Ascending aorta (tissue), 2 donors: Measurements from ENCODE around the gene CRKL. TPM values are rescaled to one million over a fixed set of nuclear protein-coding genes. Genes with fewer than 3 reads are reported as not detected.

Experiments
- DNase-seq, 2 donors: peaks; one replicate each; pipeline ENCODE4 v3.0.0-alpha.2; 2019; ENCODE audit warnings: low spot score in 2 of 2
- H3K27ac ChIP-seq, 2 donors: fragments of 200-600 bp; sonication (generic); one replicate each; pipeline ENCODE4 v1.5.1; 2016 to 2017; ENCODE audit warnings: mild to moderate bottlenecking in 1 of 2
- H3K27me3 ChIP-seq: fragments of 200-600 bp; sonication (generic); one replicate; pipeline ENCODE4 v1.5.1; 2017
- H3K36me3 ChIP-seq, 2 donors: fragments of 200-600 bp; sonication (generic); one replicate each; pipeline ENCODE4 v1.5.1; 2016
- H3K4me1 ChIP-seq, 2 donors: fragments of 200-600 bp; sonication (generic); one replicate each; pipeline ENCODE4 v1.5.1; 2016 to 2017; ENCODE audit warnings: mild to moderate bottlenecking in 1 of 2
- H3K4me3 ChIP-seq, 2 donors: fragments of 200-600 bp; sonication (generic); one replicate each; pipeline ENCODE4 v1.5.1; 2016 to 2017; ENCODE audit warnings: mild to moderate bottlenecking in 1 of 2
- H3K9me3 ChIP-seq, 2 donors: fragments of 200-600 bp; sonication (generic); one replicate each; pipeline ENCODE4 v1.5.1; 2016
- CTCF ChIP-seq, 3 experiments: fragments of 200-600 bp in 2 of 3; fragments of 450-650 bp in 1 of 3; sonication (generic) in 2 of 3; IDR thresholded peaks; one replicate each; pipeline ENCODE4 v1.5.1; 2016 to 2019; ENCODE audit warnings: antibody characterized with exemption in 3 of 3, mild to moderate bottlenecking in 1 of 3, moderate library complexity in 1 of 3
- intact Hi-C: fragments of 100-400 bp; cut with DNase I; formaldehyde crosslinking; loops from one replicate; pipeline ENCODE4 v1.15.1; 2023
- total RNA-seq: library from RNA; depleted of rRNA; stranded (reverse); fragments of >200 nt; gene quantifications from one replicate; pipeline ENCODE4 v1.1.0, GENCODE V29; 2016

CRKL gene
- total RNA-seq, 1 donor from 2014 or later: 21.2 TPM

GRCh38 chr22:20975541-20976290 lies 58.5 kb downstream of the CRKL start:
- Histone ChIP-seq H3K4me3 (no peak overlapping the region), H3K4me1 (peaks cover 2 to 7% of the 10 kb centered on the region in 2 donors), H3K9me3 (no peaks in the 10 kb centered on the region), H3K36me3 (no peaks in the 10 kb centered on the region), H3K27me3 (no peaks in the 10 kb centered on the region), H3K27ac (no peak overlapping the region)
- TF ChIP-seq CTCF (IDR thresholded peaks at IDR 0.05): no peak
- intact Hi-C loops: no loop called here
- DNase-seq: no peak

- no peak for DNase-seq
- intact Hi-C loops: no loop called here
- Histone ChIP-seq H3K27ac (no peak overlapping the region), H3K4me1 (peaks cover 2 to 13% of the 10 kb centered on the region in 2 donors), H3K36me3 (no peaks in the 10 kb centered on the region), H3K27me3 (no peaks in the 10 kb centered on the region), H3K4me3 (no peak overlapping the region), H3K9me3 (no peaks in the 10 kb centered on the region)
- TF ChIP-seq CTCF (IDR thresholded peaks at IDR 0.05): no peak
Observed at GRCh38 chr22:20976291-20976877, 59.2 kb downstream of the CRKL start.

GRCh38 chr22:20977019-20977418 lies 59.8 kb downstream of the CRKL start:
- Histone ChIP-seq H3K4me3 (no peak overlapping the region), H3K9me3 (no peaks in the 10 kb centered on the region), H3K27ac (no peak overlapping the region), H3K27me3 (no peaks in the 10 kb centered on the region), H3K36me3 (no peaks in the 10 kb centered on the region), H3K4me1 (peaks cover 2 to 15% of the 10 kb centered on the region in 2 donors)
- no peak for TF ChIP-seq CTCF (IDR thresholded peaks at IDR 0.05)
- no peak for DNase-seq
- intact Hi-C loops: no loop called here

GRCh38 chr22:20977516-20978170 lies 60.4 kb downstream of the CRKL start:
- intact Hi-C loops: no loop called here
- Histone ChIP-seq H3K36me3 (no peaks in the 10 kb centered on the region), H3K4me3 (no peak overlapping the region)

GRCh38 chr22:20978419-20978818 lies 61.2 kb downstream of the CRKL start:
- no peak for TF ChIP-seq CTCF (IDR thresholded peaks at IDR 0.05)
- Histone ChIP-seq H3K4me3 (no peak overlapping the region), H3K27me3 (no peaks in the 10 kb centered on the region), H3K9me3 (no peaks in the 10 kb centered on the region), H3K4me1 (peaks cover 11 to 21% of the 10 kb centered on the region in 2 donors), H3K27ac (no peak overlapping the region), H3K36me3 (no peaks in the 10 kb centered on the region)
- intact Hi-C loops: no loop called here
- no peak for DNase-seq

More at GRCh38 chr22:20977516-20978170, 60.4 kb downstream of the CRKL start:
- no peak for DNase-seq
- H3K27ac ChIP-seq: no peak overlapping the region
- H3K27me3 ChIP-seq: no peaks in the 10 kb centered on the region
- peaks cover 5 to 15% of the 10 kb centered on the region in 2 donors for H3K4me1 ChIP-seq
- no peak for TF ChIP-seq CTCF (IDR thresholded peaks at IDR 0.05)
- H3K9me3 ChIP-seq: no peaks in the 10 kb centered on the region
